GM12875 (cell line): Measurements from ENCODE around the gene BMPR2.

Experiments used
- H3K4me3 ChIP-seq: one replicate; pipeline ENCODE4 v1.5.1; 2011; ENCODE audit warnings: low read depth, low read length, control low read depth
- TF ChIP-seq, protein P1 (sequence below): IDR thresholded peaks from 2 replicates; pipeline ENCODE4 v1.5.1; 2011; ENCODE audit warnings: low read depth, mild to moderate bottlenecking, control low read depth, inconsistent platforms, low read length, moderate library complexity, borderline replicate concordance; ENCODE audit not compliant: insufficient read depth

The BMPR2 gene

GRCh38 chr2:202387608-202388342 is 11.6 kb downstream of the BMPR2 start:
- TF ChIP-seq, protein P1, sequence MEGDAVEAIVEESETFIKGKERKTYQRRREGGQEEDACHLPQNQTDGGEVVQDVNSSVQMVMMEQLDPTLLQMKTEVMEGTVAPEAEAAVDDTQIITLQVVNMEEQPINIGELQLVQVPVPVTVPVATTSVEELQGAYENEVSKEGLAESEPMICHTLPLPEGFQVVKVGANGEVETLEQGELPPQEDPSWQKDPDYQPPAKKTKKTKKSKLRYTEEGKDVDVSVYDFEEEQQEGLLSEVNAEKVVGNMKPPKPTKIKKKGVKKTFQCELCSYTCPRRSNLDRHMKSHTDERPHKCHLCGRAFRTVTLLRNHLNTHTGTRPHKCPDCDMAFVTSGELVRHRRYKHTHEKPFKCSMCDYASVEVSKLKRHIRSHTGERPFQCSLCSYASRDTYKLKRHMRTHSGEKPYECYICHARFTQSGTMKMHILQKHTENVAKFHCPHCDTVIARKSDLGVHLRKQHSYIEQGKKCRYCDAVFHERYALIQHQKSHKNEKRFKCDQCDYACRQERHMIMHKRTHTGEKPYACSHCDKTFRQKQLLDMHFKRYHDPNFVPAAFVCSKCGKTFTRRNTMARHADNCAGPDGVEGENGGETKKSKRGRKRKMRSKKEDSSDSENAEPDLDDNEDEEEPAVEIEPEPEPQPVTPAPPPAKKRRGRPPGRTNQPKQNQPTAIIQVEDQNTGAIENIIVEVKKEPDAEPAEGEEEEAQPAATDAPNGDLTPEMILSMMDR: no peak
- H3K4me3 ChIP-seq: no peak overlapping the region

- TF ChIP-seq, protein P1: no peak
These were observed 24.8 kb downstream of the BMPR2 start for GRCh38 chr2:202400941-202401340.

GRCh38 chr2:202405798-202406197 is 29.7 kb downstream of the BMPR2 start:
- H3K4me3 ChIP-seq: no peak overlapping the region
- TF ChIP-seq, protein P1: no peak

More at GRCh38 chr2:202400941-202401340, 24.8 kb downstream of the BMPR2 start:
- no peak overlapping the region for H3K4me3 ChIP-seq

DNA sequence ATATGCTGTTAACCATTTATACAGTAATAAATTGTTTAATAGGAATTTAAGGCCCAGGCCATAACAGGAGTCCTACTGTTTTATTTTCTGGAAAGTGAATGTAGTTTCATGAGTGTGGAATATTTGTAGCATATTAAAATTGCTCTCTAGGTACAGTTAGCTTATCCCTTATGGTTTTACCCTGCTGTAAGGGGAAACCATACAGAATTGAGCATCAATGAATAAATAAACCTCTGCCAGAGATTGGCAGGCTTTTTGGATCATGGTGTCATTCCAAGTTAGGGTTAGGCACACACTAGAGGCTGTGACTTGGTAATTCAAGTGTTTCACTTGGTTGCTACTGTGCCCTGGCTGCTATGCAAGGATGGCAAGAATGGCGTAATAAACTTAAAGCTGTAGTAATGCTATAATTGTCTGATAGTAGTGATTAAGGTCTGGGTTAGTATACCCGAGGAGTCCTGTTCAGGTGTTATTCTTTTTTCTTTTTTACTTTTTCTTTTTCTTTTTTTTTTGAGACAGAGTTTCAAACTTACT is 30.4 kb downstream of the BMPR2 start:
- no peak overlapping the region for H3K4me3 ChIP-seq
- TF ChIP-seq, protein P1: no peak

- H3K4me3 ChIP-seq: no peak overlapping the region
- TF ChIP-seq, protein P1: no peak
These were observed 32.5 kb downstream of the BMPR2 start for GRCh38 chr2:202408546-202409140.

DNA sequence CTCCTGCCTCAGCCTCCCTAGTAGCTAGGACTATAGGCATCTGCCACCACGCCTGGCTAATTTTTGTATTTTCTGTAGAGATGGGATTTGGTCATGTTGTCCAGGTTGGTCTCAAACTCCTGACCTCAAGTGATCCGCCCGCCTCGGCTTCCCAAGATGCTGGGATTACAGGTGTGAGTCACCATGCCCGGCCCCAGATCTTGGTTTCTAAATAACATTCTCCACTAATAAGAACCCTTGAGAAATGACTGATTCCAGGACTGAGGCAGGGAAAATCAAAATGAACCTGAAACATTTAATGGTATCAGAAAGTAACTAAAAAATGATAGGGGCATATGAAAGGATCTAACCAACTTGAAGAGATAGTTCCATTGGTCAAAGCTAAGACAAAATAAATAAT is 34.0 kb downstream of the BMPR2 start:
- TF ChIP-seq, protein P1: no peak
- no peak overlapping the region for H3K4me3 ChIP-seq

DNA sequence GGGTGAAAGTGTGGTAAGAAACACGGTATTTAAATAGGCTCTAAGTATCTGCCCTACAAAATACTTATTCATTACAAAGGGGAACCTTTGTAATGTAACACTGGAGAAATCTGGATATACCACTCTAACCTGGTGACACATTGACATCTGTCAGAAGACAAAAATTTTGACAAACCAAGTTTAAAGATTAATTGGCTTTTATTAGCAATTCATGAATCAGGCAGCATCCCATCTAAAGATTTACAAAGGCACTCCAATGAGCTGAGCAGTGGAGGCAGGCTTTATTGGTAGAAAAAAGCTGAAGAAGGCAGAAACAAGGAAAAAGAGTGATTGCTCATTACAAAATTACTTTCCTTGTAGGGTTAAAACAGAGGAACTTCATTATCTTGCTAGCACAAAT is 35.0 kb downstream of the BMPR2 start:
- H3K4me3 ChIP-seq: no peak overlapping the region
- TF ChIP-seq, protein P1: no peak
